HCT116 (cell line): ENCODE results near the gene DHRSX.

ENCODE experiments used
- SRF ChIP-seq: IDR thresholded peaks from 2 replicates; pipeline ENCODE4 v1.6.1; 2012; ENCODE audit warnings: low read depth
- TF ChIP-seq, protein P1 (sequence below), 3 experiments: fragments of 200-600 bp in 1 of 3; sonication (generic) in 1 of 3; IDR thresholded peaks in 2 of 3; conservative IDR thresholded peaks in 1 of 3; 2 replicates each; pipeline ENCODE4 v1.5.1; 2012 to 2017; ENCODE audit warnings: low read depth in 2 of 3, low read length in 2 of 3, antibody characterized with exemption in 1 of 3, borderline replicate concordance in 1 of 3, control low read depth in 1 of 3, mild to moderate bottlenecking in 1 of 3, mixed read lengths in 1 of 3, mixed run types in 1 of 3, moderate library complexity in 1 of 3; ENCODE audit not compliant: insufficient read depth in 1 of 3

DNA sequence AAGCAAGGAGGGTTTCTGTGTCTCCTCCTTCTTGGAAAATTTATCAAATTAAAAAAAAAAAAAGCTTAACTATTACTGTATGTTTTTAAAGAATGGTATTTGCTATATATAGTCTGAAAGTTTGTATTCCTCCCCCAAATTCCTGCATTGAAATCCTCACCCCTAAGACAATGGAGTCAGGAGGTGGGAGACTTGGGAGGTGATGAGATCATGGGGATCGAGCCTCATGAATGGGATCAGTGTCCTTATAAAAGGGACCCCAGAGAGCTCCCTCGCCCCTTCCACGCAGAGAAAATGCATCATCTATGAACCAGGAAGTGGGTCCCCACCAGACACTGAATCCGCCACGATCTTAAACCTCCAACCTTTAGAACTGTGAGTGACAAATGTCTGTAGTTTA is 50.1 kb downstream of the DHRSX start:
- TF ChIP-seq, protein P1, sequence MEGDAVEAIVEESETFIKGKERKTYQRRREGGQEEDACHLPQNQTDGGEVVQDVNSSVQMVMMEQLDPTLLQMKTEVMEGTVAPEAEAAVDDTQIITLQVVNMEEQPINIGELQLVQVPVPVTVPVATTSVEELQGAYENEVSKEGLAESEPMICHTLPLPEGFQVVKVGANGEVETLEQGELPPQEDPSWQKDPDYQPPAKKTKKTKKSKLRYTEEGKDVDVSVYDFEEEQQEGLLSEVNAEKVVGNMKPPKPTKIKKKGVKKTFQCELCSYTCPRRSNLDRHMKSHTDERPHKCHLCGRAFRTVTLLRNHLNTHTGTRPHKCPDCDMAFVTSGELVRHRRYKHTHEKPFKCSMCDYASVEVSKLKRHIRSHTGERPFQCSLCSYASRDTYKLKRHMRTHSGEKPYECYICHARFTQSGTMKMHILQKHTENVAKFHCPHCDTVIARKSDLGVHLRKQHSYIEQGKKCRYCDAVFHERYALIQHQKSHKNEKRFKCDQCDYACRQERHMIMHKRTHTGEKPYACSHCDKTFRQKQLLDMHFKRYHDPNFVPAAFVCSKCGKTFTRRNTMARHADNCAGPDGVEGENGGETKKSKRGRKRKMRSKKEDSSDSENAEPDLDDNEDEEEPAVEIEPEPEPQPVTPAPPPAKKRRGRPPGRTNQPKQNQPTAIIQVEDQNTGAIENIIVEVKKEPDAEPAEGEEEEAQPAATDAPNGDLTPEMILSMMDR (IDR thresholded peaks at IDR 0.05 in 2 of 3, conservative IDR thresholded peaks at IDR 0.05 in 1 of 3; ENCODE audit: borderline replicate concordance in 1 of 3, insufficient read depth in 1 of 3, low read depth in 2 of 3, low read length in 2 of 3), result no peak
- TF ChIP-seq SRF, result no peak
